GM18498 (cell line): Measurements from ENCODE around the gene KLHL6.

Experiments
- ATAC-seq: cut with Tn5 transposase; IDR thresholded peaks from one replicate; pipeline ENCODE4 v1.9.1; 2021; ENCODE audit warnings: mild to moderate bottlenecking, moderate library complexity; ENCODE audit not compliant: unreplicated experiment

Gene KLHL6

DNA sequence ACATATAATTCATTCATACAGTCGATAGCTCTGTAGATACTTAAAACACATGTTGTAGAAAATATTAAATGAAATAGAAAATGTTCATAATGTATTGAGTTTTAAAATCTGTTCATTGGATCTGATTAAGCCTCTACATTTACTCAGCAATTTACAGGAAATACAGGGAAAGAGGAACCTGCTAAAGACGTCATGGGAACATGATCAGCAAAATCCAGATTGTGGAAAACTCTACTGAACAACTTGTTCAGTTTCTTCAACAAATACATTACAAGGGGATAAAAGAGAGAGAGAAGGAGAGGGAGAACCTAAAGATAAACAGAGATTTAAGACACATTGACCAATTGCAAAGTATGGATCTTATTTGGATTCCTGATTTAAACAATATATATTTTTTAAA, 46.7 kb downstream of the KLHL6 start:
- no peak for ATAC-seq

GRCh38 chr3:183507551-183507950, 48.0 kb downstream of the KLHL6 start:
- ATAC-seq, result no peak

DNA sequence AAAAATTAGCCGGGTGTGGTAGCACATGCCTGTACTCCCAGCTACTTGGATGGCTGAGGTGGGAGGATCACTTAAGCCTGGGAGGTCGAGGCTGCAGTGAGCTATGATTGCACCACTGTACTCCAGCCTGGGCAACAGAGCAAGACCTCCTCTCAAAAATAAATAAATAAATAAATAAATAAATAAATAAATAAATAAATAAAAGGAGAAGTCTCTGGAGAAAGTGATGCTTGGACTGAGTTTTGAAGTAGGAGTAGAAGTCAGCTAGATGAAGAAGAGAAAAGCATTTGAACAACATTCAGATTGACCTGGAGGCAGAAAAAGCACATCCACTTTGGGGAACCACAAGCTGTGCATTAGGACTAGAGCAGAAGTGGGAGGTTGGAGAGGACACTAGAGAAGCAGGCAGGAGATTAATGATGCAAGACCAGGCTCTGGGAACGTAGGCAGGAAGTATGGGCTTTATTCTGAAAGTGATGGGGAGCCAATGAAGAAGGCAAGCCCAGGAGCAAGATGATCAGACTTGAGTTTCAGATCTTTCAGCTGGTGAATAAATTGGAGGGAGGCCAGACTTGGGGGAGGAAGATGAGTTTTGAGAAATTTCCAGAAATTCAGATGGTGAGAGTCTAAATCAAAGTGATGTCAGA, 48.7 kb downstream of the KLHL6 start:
- ATAC-seq, result no peak

DNA sequence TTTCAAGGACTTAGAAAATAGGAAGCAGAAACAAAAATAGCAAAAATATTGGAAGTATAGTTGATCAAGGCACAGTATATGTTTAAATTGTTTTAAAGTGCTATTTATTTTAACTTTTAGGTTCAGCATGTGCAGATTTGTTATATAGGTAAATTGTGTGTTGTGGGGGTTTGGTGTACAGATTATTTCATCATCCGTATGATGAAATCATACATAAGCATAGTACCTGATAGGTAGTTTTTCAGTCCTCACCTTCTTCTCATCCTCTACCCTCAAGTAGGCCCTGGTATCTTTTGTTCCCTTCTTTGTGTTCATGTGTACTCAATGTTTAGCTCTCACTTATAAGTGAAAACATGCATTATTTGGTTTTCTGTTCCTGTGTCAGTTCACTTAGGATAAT, 50.9 kb downstream of the KLHL6 start:
- no peak for ATAC-seq

DNA sequence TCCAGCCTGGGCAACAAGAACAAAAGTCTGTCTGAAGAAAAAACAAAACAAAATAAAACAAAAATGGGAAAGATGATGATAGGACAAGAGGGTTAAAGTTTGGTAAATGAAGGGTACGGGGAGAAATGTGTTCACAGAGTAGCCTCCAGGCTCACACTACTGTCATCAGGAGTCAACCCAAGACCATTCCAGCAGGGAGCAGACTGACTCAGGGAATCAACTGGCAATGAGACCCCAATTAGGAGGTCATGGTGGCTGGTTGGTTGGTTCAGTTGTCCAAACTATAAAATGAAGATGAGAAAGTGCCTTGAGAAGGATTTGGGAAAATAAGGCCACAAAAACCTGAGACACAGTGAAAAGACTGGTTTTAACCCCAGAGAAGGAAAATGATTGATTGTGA, 51.8 kb downstream of the KLHL6 start:
- ATAC-seq, result no peak

DNA sequence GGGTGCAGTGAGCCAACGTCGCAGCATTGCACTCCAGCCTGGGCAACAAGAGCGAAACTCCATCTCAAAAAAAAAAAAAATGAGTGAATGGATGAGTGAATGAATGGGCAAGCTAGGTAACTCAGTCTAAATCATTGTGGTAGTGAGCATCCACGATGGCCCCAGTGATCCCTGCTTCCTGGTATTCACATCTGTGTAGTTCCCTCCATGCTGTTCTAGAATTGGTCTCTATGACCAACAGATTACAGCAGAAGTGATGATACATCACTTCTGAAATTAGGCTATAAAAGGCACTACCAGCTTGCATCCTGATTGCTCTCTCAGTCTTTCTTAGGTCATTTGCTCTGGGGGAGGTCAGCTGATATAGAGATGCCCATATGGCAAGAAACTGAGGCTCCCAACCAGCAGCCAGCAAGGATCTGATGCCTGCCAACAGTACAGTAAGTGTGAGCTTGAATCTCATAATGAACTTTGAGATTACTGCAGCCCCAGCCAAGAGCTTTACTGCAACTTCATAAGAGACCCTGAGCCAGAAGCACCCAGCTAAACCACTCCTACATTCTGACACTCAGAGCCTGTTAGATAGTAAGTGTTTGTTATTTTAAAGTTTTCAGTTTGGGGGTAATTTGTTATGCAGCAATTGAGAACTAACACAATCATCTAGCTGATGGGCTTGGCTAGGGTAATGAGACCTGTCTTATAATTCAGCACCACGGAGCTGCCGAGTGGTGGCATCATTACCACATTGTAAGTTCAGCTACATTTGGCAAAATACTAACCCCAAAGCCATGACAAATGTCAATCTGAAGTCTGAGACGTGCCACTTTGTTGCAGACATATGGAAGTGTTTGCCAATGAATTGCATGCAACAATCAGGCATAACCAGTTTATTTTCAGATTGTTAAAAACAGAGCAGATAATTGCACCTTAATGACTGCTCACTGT, 53.0 kb downstream of the KLHL6 start:
- no peak for ATAC-seq

GRCh38 chr3:183500981-183501704, 54.4 kb downstream of the KLHL6 start:
- ATAC-seq, result no peak

GRCh38 chr3:183500319-183500718, 55.2 kb downstream of the KLHL6 start:
- no peak for ATAC-seq

- no peak for ATAC-seq
Observed at GRCh38 chr3:183498634-183499033, 56.9 kb downstream of the KLHL6 start.

DNA sequence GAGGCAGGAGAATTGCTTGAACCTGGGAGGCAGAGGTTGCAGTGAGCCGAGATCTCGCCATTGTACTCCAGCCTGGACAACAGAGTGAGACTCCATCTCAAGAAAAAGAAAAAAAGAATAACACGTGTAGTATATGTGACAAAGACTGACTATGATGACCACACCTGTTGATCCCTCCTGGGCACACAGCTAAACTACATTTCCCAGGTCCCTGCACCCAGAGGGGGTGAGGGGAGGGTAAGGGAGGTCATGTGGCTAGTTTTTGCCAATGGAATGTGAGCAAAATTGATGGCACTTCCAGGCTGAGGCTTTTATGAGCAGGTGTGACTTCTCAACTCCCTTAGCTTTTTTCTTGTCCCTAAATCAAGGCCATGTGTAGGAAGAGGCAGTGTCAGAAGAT, 58.2 kb downstream of the KLHL6 start:
- ATAC-seq, result no peak

DNA sequence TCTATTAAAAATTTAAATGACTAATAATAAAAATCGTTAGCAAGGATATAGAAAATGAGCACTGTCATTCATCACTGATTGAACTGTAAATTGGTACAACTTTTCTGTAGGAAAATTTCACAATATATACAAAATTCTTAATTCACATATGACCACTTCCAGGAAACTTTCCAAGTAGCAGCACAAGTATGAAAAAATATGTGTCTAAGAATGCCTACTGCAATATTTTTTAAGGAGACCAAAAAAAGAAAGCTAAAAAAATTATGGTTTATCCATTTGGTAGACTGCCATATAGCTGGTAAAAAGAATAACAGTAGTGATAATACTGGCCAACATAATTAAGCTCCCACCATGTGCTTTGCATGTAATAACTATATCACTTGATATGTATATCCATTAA, 59.2 kb downstream of the KLHL6 start:
- no peak for ATAC-seq

DNA sequence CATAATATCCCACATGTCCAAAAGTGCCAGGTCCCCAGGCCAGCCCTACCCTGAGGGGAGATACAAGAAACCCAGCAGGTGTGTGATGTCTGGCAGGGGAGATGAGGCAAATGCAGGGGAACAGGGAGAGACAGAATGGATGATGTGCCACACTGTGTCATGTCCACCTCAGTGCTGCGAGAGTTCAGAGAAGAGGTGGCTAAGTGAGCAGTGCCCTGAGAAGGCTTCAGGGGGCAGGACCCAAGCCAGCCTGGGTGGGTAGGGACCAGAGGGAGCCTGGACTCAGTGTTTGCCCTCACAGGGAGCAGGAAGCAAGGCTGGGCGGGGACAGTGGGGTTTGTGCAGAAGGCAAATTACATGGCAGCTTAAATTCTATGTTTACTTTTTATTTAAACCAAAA, 61.2 kb downstream of the KLHL6 start:
- ATAC-seq, result no peak

DNA sequence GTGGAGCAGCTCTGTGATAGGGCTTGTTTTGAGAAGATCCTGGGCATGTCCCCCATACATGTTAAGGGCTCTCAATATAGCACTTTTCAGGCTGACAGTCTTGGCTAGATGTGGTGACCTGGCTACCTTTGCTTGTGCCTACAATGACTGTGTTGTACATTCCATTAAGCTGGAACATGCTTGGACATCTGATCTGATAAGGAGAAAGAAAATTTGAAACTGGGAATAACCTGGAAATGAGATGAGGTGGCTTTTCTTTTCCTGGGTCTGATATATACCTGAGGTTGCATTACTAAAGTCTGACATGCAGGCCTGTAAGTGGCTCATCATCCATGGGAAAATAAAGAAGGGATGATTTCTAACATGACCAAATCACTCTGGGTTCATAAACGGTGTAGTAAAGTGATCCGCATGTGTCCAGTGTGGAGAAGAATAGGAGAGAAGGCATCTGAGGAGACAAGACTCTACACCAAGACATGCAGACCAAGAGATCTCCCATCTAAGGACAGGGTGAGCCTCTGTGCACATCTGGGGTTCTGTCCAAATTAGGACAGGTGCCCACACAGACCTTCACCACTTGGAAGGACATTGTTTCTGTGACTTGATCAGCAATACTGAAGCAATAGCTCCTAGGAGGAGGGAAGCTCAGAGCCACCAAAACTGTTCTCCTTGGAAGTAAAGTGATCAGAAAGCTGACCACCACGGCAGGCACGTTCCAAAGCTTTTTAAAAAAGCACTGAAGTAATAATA, 62.0 kb downstream of the KLHL6 start:
- no peak for ATAC-seq

- ATAC-seq, result no peak
Observed at GRCh38 chr3:183492849-183493179, 62.7 kb downstream of the KLHL6 start.

GRCh38 chr3:183491923-183492848, 63.3 kb downstream of the KLHL6 start:
- ATAC-seq, result no peak

DNA sequence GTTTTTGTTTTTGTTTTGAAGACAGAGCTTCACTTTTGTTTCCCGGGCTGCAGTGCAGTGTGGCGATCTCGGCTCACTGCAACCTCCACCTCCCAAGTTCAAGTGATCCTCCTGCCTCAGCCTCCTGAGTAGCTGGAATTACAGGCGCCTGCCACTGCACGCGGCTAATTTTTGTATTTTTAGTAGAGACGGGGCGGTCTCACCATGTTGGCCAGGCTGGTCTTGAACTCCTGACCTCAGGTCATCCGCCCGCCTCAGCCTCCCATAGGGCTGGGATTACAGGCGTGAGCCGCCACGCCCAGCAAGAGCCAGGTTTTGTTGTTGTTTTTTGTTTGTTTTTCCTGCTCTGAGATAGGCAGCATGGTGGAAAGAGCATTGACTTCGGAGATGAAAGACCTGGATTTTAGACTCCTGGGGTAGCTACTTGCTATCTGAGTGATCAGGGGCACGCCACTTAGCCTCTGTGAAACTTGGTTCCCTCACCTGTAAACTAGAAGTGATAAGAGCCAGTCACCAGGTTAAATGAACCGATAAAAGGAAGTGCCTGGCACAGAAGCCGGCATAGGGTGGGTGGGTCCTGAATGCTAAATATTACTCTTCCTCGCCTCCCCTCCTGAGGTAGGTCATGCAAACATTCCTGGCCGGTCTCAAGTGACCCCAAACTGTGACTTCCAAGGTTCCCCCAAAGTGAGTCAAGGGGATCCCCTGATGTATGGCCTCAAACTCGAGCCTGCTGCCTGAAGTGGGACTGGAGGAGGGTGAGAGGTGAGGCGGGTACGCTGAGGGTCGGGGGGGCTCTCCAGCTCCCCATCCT, 64.2 kb downstream of the KLHL6 start:
- ATAC-seq, result no peak

- ATAC-seq, result no peak
Observed at GRCh38 chr3:183490653-183491052, 64.9 kb downstream of the KLHL6 start.

DNA sequence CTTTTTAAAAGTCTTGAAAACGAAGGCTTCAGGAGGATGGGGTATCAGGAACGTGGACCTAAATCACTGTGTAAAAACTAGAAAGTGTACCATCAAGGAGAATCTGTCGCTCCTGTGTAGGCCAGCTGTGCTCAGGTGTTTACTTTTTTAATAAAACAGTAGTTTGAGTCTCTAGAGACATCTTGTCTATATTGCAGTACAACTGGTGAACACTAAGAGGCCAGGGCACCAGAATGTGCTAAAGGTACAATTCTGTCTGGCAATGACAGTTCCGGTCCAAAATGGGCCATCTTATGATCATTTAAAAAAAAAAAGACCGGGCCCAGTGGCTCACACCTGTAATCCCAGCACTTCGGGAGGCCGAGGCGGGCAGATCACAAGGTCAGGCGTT, 65.3 kb downstream of the KLHL6 start:
- ATAC-seq, result no peak
